GM21526 (cell line): ENCODE data around the gene PTPRN2.

Experiments used
- ATAC-seq: cut with Tn5 transposase; IDR thresholded peaks from one replicate; pipeline ENCODE4 v1.9.1; 2021; ENCODE audit warnings: moderate library complexity; ENCODE audit not compliant: unreplicated experiment, low FRiP score

The PTPRN2 gene

DNA sequence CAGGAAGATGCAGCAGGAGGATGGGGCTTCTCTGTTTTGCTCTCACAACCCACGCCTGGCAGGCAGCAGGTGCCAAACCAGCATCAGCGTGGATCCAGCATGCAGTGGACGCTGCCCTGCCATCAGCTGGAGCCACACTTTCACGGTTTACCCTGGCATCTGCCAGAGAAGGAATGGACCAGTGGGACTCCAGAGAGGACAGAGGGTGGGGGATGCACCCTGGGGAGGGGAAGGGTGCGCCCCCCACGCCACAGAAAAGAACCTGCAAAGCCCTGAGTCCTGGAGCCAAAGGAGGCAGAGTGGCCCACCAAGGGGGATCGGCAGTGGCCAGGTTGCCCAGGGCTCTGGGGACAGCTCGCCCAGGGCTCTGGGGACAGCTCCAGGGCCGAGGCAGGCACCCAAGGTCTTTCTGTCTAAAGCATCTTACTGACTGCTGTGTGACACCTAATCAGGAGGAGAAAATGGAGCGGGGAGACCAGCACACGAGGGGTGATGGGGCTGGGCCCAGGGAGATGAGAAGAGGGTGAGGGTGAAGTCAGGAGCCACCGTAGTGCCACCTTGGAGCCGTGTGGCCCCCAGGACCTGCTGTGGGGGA is 1025.7 kb downstream of the PTPRN2 start:
- ATAC-seq, result no peak

DNA sequence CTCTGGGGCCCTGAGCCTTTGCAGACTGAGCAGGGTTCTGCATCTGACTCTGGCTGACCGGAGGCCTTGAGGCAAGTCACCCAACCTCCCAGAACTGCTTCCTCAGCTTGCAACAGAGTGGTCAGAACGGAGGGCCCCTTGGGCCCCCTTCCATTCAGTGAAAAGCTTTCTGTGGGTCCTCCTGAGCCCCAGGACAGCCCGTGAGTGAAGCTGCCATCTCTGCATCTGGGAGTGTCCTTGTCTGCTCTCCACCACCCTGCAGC is 1026.2 kb downstream of the PTPRN2 start:
- ATAC-seq, result no peak

DNA sequence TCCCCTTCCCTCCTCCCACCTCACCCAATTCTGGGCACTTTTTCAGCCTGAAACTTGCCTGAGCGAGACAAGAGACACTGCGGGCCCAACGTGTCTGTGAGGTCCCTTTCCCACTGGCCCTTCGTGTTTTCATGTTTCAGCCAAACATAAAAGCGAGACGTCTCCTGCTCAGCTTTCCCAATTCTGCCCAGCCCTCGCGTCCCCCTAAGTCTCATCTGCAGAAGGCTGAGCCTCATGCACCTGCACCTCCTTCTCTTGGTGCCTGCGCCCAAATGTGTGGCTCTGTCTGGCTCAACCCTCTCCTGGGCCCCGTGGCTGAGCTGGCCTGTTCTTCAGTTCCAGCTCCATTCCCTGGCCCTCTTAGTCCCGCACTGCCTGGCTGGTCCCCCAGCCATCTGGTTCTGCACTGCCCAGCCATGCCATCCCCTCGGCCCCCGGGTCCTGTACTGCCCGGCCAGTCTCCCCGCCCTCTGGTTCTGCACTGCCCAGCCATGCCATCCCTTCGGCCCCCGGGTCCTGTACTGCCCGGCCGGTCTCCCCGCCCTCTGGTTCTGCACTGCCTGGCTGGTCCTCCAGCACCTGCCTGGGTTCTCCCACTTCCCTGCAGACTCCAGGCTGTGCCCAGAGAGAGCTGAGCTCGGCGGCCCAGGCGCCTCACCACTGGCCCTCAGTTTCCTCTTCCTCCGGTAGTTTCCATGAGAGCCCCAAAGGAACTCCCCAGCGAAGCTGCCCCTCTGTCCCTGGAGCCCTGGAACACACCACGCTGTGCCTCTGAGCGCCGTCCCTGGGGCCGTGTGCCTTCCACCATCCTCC is 1026.7 kb downstream of the PTPRN2 start:
- no peak for ATAC-seq

DNA sequence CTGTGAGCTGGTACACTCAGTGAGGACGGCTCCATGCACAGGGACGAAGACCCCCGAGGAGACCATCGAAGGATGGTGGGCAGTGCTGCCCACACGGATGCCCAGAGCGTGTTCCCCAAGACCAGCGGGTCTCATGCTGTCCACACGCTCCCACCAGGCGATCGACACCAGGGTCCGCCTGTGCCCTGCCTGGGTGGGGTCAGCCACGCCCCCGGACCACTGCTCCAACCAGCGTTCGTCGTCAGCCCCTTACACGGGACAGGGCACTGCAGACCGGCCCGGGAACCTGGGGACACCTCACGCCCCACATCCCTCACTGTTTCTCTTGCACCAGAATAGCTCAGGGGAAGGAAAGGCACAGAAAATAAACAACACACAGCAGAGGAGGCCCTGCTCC is 1027.4 kb downstream of the PTPRN2 start:
- ATAC-seq, result no peak

DNA sequence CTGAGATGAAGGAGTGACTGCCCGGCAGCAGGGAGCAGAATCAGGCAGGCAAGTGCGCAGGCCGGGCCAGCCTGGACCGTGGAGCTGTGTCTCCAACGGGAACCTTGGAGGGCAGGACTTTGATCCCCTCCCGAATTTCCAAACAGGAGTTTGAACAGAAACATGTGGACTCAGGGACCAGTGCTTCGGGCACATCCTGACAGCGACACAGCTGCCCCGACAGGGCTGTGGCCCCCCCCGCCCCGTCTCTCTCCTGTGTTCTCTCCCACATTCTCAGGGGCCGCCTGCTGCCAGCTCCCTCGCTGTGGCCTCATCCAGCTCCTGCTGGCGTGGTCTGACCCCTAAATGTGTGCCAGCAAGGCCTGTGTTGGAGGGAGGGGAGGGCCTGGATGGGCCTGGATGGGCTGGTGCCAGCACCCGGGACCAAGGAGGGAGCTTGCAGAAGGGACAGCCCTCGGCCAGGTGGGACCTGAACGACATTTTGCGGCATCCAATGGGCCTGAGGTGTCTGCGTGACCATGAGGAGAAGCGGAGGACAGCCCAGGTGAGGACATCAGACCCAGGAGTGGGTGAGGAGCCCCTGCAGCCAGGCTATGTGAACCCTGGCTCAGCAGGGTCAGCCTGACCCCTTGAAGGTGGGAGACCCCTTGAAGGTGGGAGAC is 1027.9 kb downstream of the PTPRN2 start:
- ATAC-seq, result no peak

DNA sequence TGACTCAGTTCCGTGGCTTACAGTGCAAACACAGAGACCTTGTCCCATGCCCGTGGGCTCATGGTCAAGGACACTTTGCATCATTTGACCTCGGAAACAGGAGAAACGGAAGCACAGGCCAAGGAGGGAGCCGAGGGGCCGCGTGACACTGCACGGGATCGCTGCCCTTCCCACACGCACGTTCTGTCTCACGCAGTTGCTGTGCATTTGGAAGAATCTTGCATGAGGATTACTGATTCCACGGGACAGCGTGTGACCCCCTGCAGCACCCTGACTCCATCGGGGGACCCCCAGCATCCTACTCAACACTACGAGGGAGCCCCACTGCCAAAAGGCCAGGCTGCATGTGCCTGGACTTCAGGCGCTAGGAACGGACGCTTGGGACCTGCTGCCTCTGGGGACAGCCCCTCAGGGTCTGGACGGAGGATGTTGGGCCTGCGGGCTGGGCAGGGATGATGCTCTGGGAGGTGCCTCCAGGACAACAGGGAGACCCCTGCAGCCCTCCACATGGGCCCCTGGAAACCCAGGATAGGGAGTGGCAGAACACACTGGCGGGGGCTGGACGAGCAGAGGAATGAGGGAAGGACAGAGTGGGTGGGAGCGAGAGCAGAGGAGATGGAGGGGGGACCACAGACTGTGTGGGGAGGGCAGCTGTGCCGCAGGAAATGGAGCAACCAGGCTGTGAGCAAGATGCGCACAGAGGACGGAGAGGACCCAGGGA is 1028.6 kb downstream of the PTPRN2 start:
- ATAC-seq, result no peak

DNA sequence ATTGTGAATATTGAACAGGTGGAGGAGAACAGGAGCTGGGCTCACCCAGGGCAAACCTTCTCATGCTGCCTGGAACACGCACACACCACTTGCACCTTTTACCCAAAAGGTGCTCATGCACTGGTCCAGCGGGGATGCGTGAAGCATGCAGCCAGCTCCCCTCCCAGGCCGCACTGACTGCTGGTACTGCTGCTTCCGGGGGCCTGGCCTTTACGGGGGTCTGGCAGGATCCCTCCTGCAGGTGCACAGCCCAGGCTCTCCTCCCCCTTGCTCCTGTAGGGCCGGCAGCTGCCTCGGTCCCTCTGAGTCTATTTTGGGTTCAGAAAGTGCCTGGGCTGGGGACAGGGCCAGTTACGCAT is 1029.1 kb downstream of the PTPRN2 start:
- no peak for ATAC-seq

DNA sequence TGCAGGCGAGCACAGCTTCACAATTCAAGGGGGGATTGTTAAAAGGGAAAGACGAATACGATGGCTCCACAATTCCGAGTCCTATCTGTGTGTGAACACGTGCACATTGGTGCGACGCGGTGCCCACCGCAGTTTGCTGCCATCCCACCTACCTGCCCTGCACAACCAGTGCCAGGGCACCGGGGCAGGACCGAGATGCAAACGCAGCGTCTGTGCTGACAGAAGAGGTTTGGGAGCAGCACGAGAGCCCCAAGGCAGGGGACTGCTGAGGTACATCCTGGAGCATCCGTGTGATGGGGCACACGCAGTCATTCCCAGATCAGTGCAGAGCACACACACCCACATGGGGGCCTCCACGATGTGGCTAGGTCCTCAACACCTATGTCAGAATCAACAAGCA is 1029.6 kb downstream of the PTPRN2 start:
- no peak for ATAC-seq

DNA sequence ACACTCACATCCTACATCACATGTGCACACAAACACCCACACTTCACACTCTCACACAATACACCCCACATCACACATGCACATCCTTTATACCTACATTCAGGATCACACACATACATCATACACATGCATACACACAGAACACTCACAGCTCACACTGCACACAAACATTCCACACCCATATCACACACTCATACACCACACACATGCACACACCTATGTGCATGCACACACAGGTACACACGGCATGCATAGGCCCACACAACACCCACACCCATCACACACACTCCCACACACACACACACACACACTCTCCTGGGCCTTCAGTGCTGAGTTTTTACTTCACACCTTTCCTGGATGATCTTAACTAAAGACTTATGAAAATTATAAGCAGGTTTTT is 1030.4 kb downstream of the PTPRN2 start:
- ATAC-seq, result no peak

DNA sequence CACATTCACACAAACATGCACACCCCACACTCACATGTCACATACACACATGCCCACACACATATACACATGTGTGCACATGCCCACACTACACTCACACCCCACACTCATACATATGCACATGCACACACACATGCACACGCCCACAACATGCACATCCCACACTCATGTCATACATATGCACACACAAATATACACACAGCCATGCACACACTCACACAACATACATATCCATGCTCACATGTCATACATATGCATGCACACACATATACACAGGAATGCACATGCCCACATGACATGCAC is 1031.0 kb downstream of the PTPRN2 start:
- no peak for ATAC-seq

DNA sequence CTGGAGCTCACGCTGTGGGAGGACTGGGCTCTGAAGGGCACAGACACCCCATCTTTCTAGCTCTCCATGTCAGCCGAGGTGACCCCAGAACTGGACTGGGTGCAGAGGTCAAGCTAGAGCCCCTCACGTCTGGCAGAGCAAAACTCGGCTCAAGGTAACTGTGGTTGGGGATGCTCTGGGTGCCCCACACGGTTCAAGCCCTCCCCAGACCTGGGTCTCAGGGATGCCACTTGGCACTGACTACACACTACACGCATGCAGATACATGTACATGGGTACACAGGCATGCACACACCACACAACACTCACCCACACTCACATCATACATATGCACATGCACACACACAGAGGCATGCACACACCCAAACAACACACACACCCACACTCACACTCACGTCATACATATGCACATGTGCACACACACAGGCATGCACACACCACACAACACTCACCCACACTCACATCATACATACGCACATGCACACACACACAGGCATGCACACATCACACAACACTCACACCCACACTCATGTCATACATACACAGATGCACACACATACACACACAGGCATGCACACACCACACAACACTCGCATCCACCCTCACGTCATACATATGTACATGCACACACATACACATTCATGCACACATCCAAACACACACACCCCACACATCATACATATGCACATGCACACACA is 1031.5 kb downstream of the PTPRN2 start:
- no peak for ATAC-seq

DNA sequence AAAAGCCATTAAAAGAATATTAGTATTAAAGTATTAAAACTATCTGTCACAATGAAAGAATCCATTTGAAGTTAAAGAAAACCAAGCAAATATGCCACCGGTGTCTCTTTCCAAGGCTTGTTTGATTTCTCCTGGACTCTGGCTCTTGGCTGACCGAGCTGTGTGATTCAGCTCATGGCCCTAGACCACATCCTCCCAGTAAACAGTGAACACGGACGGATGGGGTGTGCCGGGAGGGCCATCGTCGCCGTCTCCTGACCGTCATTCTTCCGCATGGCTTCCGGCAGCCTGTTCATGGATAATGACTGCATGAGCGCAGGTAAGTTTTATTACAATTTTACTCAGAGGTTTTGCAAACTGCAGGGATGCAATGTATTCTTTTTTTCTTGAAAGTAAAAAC is 1032.3 kb downstream of the PTPRN2 start:
- no peak for ATAC-seq

DNA sequence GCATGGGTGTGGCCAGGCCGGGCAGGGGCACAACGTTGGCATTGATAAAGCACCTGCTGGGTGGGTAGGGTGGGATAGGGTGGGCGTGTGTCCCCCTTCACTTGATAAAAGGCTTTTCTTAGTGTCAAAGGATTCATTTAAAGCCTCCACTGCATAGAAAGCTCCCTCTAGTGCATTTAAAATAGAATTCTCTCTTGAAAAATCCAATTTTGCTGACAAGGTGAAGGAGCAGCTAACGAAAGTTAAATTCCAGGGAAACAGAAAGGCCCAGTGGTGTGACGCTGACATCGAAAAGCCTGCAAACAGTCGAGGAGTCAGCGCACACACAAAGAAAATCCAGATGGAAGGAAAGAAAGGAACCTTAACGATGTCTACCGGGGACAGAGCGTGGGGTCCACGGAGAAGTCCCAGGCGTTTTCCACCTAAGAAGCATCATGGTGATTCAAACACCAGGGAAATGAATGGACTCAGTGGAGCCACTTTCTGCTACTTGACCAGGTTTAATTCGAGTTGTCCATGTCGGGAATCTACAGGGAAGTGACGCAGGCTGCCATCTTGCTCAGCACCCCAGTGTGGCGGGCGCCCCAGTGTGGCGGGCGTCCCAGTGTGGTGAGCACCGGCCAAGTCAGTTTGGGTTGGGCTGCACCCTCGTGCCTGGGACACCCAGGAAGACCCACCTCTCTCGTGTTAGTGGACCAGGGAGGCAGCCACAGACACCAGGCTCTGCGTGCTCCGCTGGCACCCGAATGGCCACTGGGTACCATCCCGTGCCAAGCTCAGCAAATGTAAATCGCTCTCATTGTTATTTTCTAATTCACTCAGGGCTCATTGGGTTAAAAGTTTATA is 1033.0 kb downstream of the PTPRN2 start:
- ATAC-seq, result no peak

DNA sequence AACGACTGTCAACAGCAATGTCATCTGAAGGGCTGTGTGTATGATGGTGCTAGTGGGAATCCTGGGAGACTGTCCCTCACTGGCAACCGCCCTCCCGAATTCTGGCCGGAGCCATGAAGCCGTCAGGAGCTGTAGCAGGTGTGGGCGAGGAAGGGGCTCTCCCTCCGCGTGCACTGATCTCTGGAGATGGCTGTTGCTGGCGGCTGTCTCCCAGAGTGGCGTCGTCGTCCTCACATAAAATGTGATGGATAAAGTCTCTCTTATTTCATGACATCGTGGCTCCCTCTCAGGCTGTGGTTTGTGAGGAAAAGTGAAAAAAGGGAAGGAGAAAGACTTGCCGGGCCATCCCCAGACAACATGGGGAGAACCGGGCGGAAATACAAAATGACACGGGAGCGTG is 1034.4 kb downstream of the PTPRN2 start:
- no peak for ATAC-seq

DNA sequence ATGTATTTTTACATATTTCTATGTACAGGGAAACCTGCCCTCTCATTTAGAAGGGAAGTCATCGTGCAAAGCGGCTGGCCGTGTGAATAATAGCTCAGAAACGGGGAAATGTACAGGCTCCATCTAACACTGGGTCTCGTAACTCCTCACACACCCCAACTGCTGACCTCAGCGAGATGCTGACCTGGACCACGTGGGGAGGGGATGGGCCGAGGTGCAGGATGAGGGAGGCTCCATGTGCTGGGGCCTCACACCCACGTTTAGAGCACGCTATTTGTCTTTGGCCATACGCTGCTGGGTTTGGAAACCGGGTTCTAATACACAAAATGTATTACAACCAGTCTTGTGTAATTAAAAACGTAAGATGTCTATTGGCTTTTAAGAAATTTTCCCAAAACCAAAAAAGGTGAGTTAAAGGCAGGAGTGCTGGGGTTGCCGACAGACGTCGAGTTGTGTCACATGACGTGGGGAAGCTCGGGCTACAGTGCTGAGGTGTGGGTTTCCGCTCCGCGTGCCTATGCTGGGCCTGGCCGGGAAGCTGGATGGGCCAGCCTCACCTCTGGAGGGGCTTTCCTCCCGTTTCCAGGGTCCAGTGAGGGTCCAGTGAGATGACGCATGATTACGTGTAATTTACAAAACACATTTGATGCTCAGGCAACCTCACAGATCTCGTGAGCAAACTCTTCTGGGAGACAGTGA is 1035.2 kb downstream of the PTPRN2 start:
- ATAC-seq, result no peak

DNA sequence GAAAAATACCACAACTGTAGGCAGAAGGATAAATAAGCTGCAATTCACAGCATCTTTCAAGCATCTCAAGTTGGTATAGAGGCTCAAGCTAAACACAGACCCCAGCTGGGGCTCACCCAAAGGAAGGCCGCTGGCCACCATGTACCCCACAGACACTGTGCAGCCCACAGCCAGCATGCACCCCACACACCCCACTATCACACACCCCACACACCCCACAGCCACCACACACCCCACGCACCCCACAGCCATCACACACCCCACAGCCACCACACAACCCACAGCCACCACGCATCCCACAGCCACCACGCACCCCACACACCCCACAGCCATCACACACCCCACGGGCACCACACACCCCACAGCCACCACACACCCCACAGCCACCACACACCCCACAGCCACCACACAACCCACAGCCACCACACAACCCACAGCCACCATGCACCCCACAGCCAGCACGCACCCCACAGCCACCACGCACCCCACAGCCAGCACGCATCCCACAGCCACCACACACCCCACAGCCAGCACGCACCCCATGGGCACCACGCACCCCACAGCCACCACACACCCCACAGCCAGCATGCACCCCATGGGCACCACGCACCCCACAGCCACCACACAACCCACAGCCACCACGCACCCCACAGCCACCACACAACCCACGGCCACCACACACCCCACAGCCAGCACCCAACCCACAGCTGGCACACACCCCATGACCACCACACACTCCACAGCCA is 1036.1 kb downstream of the PTPRN2 start:
- no peak for ATAC-seq

DNA sequence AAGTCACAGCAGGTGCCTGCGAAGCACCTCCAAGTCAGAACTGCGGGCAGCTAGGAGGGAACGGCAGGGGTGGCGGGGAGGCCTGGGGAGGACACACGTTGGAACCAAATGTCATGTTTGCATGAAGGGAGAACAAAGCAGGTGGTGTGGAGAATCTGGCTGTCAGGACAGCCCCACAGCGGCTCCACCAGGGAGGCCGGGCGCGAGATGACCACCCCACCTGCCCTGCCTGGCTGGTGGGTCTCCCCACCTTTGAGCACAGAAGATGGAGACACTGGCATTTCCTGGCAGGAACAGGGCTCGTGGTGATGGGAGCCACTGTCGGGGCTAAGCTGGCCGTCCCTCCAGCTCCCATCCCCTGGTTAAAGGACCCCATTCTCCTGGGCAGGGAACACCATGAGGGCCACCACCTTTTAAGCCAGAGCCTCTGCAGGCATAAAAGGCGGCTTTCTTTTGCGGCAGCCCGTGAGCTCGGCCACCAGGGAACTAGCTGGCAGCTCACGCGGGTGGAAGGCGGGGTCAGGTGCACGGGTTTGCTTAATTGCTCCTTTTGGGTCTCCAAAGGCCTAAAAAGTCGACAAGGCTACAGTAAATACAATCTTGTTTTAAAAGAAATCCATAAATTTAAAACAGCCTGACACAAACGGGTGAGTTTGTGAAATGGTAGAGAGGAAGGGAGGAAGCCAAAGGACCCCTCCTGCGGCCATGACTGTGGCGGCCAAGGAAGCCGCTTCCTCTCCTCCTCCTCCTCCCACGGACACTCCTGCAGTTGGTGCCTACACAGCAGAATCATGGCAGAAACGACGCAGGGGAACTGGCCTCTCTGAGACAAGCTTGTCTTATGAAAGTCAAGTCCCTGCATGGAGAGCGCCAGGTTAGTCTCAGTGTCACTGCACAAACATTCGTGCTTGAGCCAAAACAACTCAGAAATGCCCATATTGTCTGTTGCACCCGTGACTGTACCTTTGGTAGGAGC is 1037.0 kb downstream of the PTPRN2 start:
- ATAC-seq, result no peak
